ENCODE results near the gene STAT6. TPM values are rescaled to one million over a fixed set of nuclear protein-coding genes. Genes with fewer than 3 reads are reported as not detected.
"Not testable (repeated sequence)": the region's sequence is repeated elsewhere in the genome, so short reads cannot be mapped to it uniquely, and the experiment has no call there.

The STAT6 gene
- total RNA-seq, 1 donor from 2014 or later: 193 TPM

- intact Hi-C loops (cut with micrococcal nuclease): loop anchor here (5.0 kb wide), 1 partner anchor 376 kb away; the partner anchor contains the start of gene PRIM1
These were observed 16.8 kb upstream of the STAT6 start, which contains the start of gene LRP1 for GRCh38 chr12:57127726-57128518. TSS of gene LRP1 (plus strand) at chr12:57128483. CDS start at chr12:57128965, 482 bp downstream.

GRCh38 chr12:57127101-57127725, 16.1 kb upstream of the STAT6 start:
- intact Hi-C loops (cut with micrococcal nuclease): loop anchor here (5.0 kb wide), 1 partner anchor 375 kb away; the partner anchor contains the start of gene PRIM1

GRCh38 chr12:57126561-57126960, 15.4 kb upstream of the STAT6 start:
- intact Hi-C loops (cut with micrococcal nuclease): loop anchor here (5.0 kb wide), 1 partner anchor 374 kb away; the partner anchor contains the start of gene PRIM1

DNA sequence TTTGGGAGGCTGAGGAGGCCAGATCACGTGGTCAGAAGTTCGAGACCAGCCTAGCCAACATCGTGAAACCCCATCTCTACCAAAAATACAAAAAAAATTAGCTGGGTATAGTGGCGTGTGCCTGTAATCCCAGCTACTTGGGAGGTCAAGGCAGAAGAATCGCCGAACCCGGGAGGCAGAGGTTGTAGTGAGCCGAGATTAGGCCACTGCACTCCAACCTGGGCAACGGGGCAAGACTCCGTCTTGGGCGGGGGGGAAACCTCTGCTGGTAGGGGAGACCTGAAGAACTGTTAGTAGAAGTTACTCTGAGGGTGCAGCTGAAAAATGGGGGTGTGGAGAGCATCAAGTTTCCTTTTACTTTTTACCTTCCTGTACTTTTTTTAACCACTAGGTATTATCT, 14.9 kb upstream of the STAT6 start:
- intact Hi-C loops (cut with micrococcal nuclease): loop anchor here (5.0 kb wide), 1 partner anchor 374 kb away; the partner anchor contains the start of gene PRIM1

GRCh38 chr12:57124261-57124877, 13.2 kb upstream of the STAT6 start:
- intact Hi-C loops (cut with micrococcal nuclease): loop anchor here (1.0 to 2.0 kb wide), 3 partner anchors 49 to 114 kb away; no protein-coding TSS in a partner anchor

- intact Hi-C loops (cut with micrococcal nuclease): loop anchor here (1.0 to 2.0 kb wide), 3 partner anchors 49 to 115 kb away; no protein-coding TSS in a partner anchor
These were observed 12.7 kb upstream of the STAT6 start for GRCh38 chr12:57123813-57124212.

DNA sequence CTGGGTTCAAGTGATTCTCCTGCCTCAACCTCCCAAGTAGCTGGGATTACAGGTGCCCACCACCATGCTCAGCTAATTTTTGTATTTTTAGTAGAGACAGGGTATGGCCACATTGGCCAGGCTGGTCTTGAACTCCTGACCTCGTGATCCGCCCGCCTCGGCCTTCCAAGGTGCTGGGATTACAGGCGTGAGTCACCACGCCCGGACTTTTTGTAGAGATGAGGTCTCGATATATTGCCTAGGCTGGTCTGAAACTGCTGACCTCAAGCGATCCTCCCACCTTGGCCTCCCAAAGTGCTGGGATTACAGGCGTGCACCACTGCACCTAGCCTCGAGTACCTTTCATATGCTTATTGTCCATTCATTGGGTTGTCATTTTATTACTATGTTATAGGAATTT, 9.6 kb upstream of the STAT6 start:
- intact Hi-C loops (cut with micrococcal nuclease): not testable (repeated sequence)

DNA sequence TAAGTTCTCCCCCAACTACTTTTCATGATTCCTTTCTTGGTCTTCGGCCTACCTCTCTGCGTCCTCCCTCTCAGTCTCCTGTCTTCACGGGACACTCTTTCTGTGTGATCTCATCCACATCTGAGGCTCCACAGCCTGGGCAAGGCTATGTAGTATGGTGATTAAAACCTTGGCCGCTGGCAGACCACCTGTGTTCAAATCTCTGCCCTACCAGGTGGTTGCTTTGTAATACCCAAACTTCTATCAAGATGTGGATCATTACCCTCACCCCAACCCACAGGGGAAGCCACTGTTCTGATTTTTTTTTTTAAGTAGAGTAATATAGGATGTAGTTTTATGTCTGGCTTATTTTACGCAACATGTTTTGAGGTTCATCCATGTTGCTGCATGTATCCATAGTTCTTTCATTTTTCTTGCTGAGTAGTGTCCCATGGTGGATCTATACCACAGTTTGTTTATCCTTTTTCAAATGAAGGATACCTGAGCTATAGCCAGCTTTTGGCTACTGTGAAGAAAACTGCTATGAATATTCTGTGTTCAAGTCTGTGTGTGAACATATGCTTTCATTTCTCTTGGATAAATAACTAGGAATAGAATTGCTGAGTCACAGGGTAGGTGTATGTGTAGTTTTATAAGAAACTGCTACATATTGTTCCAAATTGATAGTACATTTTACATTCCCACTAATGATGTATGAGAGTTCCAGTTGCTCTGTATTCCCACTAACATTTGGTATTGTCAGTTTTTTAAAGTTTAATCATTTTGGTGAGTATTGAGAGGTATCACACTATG, 8.3 kb upstream of the STAT6 start:
- intact Hi-C loops (cut with micrococcal nuclease): no loop called here

DNA sequence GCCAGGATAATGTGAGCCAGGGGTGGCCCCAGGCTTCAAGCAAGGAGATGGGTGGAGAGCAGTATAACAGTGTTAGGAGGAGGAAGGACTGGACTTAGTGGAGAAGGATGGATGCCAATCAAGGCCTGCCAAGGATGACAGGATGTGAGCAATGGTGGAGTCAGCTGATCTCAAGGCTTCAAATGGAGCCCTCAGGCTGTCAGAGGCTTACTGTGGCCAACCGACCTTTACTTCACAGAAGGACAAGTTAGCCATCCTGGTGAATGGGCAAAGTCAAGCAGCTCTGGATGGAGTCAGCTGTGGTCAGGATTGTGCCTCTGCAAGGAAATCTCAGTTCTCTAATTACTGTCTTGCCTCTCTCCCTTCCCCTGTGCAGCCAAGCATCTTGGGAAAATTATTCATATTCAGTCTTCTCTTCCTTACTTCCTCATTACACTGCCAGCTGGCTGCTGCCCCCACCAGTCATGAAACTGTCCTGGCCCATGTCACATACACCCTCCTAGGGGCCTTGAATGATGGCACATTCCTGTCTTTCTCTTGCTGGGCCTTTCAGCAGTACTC, 7.6 kb upstream of the STAT6 start:
- intact Hi-C loops (cut with micrococcal nuclease): no loop called here

- intact Hi-C loops (cut with micrococcal nuclease): no loop called here
These were observed 5.6 kb upstream of the STAT6 start for GRCh38 chr12:57116580-57117281.

DNA sequence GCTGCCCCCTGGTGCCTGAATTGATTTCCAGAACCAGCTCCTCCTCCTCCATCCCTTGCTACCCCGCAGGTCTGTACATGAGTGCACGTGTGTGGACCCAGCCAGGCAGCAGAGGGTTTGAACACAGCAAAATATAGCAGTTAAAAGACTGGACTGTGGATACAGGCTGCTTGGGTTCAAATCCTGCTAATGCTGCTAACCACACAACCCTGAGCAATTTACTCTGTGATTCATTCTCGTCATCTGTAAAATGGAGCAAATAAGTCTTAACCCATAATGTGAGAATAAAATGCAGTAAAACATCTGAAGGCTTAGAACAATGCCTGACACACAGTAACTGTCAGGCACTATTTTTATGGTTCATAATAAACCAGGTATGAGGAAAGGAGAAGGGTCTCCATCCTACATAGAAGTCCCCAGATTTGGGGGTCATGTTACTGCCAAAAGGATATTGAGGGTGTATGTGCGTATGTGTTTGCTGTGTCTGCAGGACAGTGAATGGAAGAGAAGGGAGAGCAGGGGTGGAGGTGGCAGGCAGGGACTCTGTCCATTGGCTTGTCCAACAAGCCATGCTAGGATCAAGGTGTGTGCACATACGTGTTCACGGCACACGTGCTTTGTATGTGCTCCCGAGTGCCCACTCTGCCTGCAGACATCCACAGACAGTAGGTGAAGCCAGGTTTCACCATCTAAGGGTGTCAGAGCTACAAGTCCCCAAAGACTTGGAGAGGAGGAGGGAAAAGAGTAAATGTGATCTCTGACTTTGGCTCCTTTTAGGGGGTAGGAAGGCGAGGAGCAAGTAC, 1.5 kb upstream of the STAT6 start:
- intact Hi-C loops (cut with micrococcal nuclease): loop anchor here (1.0 to 5.0 kb wide), 4 partner anchors 43 to 365 kb away; partner anchors contain the start of gene ARHGAP9

DNA sequence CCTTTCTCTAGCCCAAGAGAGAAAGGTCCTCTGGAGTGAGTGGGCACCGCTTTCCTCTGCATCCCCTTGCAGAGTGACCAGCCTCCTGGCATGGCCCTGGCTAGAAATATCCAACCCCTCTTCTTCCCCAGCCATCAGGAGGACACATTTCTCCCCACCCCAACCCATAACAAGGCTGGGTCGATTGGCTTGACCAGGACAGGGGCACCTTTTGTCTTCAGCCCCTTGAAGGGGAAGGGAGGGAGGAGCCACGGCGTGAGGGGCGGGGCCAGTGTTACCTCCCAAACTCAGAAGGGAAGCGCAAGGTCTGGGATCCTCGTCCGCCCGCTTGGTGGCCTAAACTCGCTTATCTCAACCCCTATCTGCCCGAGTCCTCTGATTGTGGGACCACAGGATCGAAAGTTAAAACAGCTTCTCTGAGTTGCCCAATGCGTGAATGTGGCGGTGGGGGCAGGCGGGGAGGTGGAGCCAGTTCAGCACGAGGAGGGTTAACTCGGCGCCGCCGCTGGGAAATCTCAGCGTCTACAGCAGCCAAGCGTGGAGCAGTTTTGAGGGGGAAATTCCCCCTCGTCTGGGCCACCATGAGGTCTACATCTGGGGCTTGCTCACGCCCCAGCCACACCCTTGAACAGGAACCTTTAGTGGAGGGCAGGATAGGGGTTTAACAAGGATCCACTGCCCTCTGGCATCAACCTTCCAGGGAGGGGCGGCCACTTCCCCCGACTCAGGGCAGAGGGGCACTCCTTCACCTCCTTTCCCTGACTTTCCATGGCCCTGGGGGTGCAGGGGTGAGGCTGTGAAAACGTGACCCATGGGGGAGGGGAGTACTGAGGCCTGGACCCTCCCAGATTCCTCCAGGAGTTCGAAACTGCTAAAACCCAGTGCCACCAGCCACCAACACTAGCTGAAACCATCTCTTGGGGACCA, 795 bp downstream of the STAT6 start:
- intact Hi-C loops (cut with micrococcal nuclease): loop anchor here (1.0 to 5.0 kb wide), 5 partner anchors 22 to 422 kb away; partner anchors contain the start of genes ARHGAP9, NEMP1 and PTGES3

GRCh38 chr12:57109207-57110103, 1.7 kb downstream of the STAT6 start:
- intact Hi-C loops (cut with micrococcal nuclease): loop anchor here (5.0 kb wide), 1 partner anchor 368 kb away; the partner anchor contains the start of gene ARHGAP9

DNA sequence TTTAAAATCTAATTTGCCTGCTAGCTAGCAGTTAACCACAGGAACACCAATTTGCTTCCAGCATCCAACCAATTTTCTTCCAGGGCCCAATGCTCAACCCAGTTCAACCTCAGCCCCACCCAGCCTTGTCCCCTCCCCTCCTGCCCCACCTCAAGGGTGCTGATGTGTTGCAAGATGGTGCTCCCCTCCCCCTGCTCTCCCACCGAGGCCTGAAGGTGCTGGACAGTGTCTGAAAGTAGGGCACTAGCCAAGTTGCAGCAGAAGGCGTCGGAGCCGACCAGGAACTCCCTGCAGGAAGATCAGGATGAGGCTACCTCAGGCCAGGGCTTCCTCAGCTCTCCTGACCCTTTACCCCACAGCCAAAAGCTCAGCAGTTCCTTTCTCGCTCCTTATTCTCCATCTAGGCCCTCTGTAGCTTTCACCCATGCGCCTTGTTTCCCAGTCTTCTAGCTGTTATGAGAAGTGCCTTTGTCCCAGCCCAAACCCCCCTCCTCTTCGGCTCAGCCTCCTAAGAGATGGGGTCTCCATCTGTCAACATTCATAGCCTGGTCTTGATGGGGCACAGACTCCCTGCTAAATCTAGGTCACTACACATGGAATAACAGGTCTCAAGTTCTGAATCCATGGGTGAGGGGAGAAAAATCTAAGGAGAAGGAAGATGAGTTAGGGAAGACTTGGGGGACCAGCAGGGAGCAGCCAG, 3.6 kb downstream of the STAT6 start:
- intact Hi-C loops (cut with micrococcal nuclease): no loop called here

GRCh38 chr12:57106021-57106708, 5.0 kb downstream of the STAT6 start:
- intact Hi-C loops (cut with micrococcal nuclease): no loop called here
